ENCODE measurements around the gene DCC. TPM values are rescaled to one million over a fixed set of nuclear protein-coding genes. Genes with fewer than 3 reads are reported as not detected.

DCC gene
- total RNA-seq, 3 donors from 2014 or later (not counting 1 experiment from before 2014, with no cell fraction given), result not detected

DNA sequence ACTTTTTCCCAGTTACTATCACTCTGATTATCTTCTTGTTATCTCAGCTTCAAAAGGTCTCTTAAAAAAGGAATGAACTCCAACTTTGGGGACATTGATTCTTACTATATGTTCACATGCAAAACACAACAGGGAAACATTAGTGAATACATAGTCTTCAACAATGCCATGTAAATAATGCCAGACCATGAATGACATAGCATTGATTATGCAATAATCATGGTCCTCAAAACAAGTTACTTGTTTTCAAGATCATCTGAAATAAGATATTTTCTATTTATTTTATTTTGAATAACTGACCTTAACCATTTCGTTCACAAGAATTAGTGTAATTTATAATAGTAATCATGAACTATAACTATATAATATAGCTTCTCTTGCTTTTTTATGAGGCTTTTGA, 982.2 kb downstream of the DCC start:
- Histone ChIP-seq H3K4me3 (ENCODE audit: low read length) (no peak overlapping the region), H3K9me3 (ENCODE audit: control insufficient read depth, insufficient read depth, low read length) (no peaks in the 10 kb centered on the region), H3K4me1 (ENCODE audit: control insufficient read depth, insufficient read depth, low read length) (no peaks in the 10 kb centered on the region), H3K36me3 (ENCODE audit: control insufficient read depth, insufficient read depth, low read length) (no peaks in the 10 kb centered on the region), H3K27me3 (ENCODE audit: control insufficient read depth, insufficient read depth, low read length) (no peaks in the 10 kb centered on the region), H3K27ac (ENCODE audit: low read length) (no peak overlapping the region)
- Mint-ChIP-seq H3K27ac (no peak overlapping the region), H3K9me3 (peaks cover 9 to 26% of the 10 kb centered on the region in 2 donors), H3K36me3 (peaks cover 11% of the 10 kb centered on the region), H3K4me1 (no peaks in the 10 kb centered on the region), H3K4me3 (no peak overlapping the region), H3K27me3 (ENCODE audit: low read depth in 2 of 2) (no peaks in the 10 kb centered on the region)
- DNase-seq (no peak), ATAC-seq (no peak)
- TF ChIP-seq, protein P1, sequence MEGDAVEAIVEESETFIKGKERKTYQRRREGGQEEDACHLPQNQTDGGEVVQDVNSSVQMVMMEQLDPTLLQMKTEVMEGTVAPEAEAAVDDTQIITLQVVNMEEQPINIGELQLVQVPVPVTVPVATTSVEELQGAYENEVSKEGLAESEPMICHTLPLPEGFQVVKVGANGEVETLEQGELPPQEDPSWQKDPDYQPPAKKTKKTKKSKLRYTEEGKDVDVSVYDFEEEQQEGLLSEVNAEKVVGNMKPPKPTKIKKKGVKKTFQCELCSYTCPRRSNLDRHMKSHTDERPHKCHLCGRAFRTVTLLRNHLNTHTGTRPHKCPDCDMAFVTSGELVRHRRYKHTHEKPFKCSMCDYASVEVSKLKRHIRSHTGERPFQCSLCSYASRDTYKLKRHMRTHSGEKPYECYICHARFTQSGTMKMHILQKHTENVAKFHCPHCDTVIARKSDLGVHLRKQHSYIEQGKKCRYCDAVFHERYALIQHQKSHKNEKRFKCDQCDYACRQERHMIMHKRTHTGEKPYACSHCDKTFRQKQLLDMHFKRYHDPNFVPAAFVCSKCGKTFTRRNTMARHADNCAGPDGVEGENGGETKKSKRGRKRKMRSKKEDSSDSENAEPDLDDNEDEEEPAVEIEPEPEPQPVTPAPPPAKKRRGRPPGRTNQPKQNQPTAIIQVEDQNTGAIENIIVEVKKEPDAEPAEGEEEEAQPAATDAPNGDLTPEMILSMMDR (IDR thresholded peaks at IDR 0.05), result no peak
- intact Hi-C loops (cut with micrococcal nuclease), result no loop called here
- no CpG with 5 or more reads among the region's 1 CpG for whole genome bisulfite sequencing (ENCODE audit: insufficient coverage)

DNA sequence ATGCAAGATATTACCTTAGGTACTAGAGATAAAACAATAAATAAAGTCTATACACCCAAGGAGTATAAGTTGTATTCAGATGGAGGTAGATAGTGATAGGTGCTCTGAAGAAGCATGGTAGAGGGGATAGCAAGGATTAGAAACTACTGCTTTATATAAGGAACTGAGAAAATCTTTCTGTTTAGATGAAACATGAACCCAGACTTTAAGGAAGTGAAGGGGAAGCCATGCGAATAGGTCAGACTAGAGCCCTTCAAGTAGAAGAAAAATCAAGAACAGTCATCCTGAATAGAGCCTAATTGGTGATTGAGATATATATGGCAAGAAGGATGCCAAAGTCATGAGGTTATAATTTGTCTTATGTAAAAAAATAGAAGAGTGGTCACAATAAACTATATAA, 984.4 kb downstream of the DCC start:
- Histone ChIP-seq H3K36me3 (ENCODE audit: control insufficient read depth, insufficient read depth, low read length) (no peaks in the 10 kb centered on the region), H3K4me1 (ENCODE audit: control insufficient read depth, insufficient read depth, low read length) (no peaks in the 10 kb centered on the region), H3K27ac (ENCODE audit: low read length) (no peak overlapping the region), H3K4me3 (ENCODE audit: low read length) (no peak overlapping the region), H3K9me3 (ENCODE audit: control insufficient read depth, insufficient read depth, low read length) (no peaks in the 10 kb centered on the region), H3K27me3 (ENCODE audit: control insufficient read depth, insufficient read depth, low read length) (no peaks in the 10 kb centered on the region)
- intact Hi-C loops (cut with micrococcal nuclease), result no loop called here
- H3K9me3 Mint-ChIP-seq, result peaks cover 6 to 16% of the 10 kb centered on the region in 2 donors
- H3K4me1 Mint-ChIP-seq, result no peaks in the 10 kb centered on the region
- H3K36me3 Mint-ChIP-seq, result no peaks in the 10 kb centered on the region
- DNase-seq (no peak), ATAC-seq (no peak)
- 74% methylated on average over 1 of the region's 1 CpG for WGBS (ENCODE audit: insufficient coverage)
- TF ChIP-seq, protein P1 (IDR thresholded peaks at IDR 0.05), result no peak
- H3K27ac Mint-ChIP-seq, result no peak overlapping the region
- no peaks in the 10 kb centered on the region for H3K27me3 Mint-ChIP-seq (ENCODE audit: low read depth in 2 of 2)
- no peak overlapping the region for H3K4me3 Mint-ChIP-seq

DNA sequence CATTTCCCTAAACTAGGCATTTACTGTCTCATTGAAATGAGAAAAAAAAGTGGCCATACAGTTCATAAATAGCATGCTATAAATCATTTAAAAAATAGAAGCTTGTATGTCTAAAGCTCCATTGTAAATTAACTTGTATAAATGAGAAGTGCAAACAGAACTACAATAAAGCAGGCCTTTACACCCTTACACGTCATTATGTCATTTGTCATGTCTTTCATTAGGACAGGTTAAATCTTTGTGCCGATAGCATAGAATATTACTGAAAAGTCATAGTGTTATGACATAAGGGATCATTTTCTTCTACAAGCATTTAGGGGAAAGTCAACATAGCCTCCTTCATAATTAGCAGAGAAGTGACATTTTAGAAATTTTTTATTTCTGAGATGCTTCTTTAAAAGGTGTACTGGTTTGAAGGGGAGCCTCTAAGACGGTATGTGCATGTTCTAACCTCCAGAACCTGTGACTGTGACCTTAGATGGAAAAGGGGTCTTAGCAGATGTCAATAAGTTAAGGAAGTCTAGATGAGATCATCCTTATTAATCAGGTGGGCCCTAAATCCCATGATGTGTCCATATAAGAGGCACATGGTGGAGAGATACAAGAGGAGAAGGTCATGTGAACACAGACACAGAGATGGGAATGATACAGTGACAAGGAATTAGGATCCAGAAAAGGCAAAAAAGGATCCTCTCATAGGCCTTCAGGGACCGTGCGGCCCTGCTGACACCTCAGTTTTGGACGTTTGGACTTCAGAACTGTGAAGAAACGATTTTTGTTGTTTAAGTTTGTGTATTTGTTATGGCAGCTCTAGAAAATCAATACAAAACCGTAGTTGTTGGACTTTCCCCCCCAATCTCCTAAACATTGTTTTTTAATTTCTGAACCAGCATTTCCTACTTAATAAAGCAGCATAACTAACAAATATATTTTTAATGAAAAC, 1020.8 kb downstream of the DCC start:
- no peaks in the 10 kb centered on the region for H3K27me3 Mint-ChIP-seq (ENCODE audit: low read depth in 2 of 2)
- no peaks in the 10 kb centered on the region for H3K27me3 ChIP-seq (ENCODE audit: control insufficient read depth, insufficient read depth, low read length)
- no peaks in the 10 kb centered on the region for H3K4me1 ChIP-seq (ENCODE audit: control insufficient read depth, insufficient read depth, low read length)
- no peak overlapping the region for H3K27ac Mint-ChIP-seq
- TF ChIP-seq, protein P1 (IDR thresholded peaks at IDR 0.05), result no peak
- H3K9me3 ChIP-seq (ENCODE audit: control insufficient read depth, insufficient read depth, low read length), result no peaks in the 10 kb centered on the region
- H3K4me3 ChIP-seq (ENCODE audit: low read length), result no peak overlapping the region
- no peak overlapping the region for H3K27ac ChIP-seq (ENCODE audit: low read length)
- no peaks in the 10 kb centered on the region for H3K36me3 ChIP-seq (ENCODE audit: control insufficient read depth, insufficient read depth, low read length)
- peaks cover 10 to 12% of the 10 kb centered on the region in 2 donors for H3K9me3 Mint-ChIP-seq
- DNase-seq, result no peak
- intact Hi-C loops (cut with micrococcal nuclease), result no loop called here
- WGBS (ENCODE audit: insufficient coverage), result 71% methylated on average over 5 of the region's 8 CpGs
- H3K4me1 Mint-ChIP-seq, result no peaks in the 10 kb centered on the region
- ATAC-seq, result no peak
- peaks cover 14% of the 10 kb centered on the region for H3K36me3 Mint-ChIP-seq
- H3K4me3 Mint-ChIP-seq, result no peak overlapping the region
